HG02759 (cell line): Measurements from ENCODE around the gene LSM14A.
A peak's percentile ranks its signal among the peaks of the same experiment; 100 is the strongest.
"Not testable (repeated sequence)": the region's sequence is repeated elsewhere in the genome, so short reads cannot be mapped to it uniquely, and the experiment has no call there.

Experiments
- ATAC-seq: cut with Tn5 transposase; IDR thresholded peaks from one replicate; pipeline ENCODE4 v1.9.1; 2021; ENCODE audit warnings: mild to moderate bottlenecking, moderate library complexity; ENCODE audit not compliant: unreplicated experiment

LSM14A gene

GRCh38 chr19:34226036-34226435 is 53.7 kb downstream of the LSM14A start:
- no peak for ATAC-seq

DNA sequence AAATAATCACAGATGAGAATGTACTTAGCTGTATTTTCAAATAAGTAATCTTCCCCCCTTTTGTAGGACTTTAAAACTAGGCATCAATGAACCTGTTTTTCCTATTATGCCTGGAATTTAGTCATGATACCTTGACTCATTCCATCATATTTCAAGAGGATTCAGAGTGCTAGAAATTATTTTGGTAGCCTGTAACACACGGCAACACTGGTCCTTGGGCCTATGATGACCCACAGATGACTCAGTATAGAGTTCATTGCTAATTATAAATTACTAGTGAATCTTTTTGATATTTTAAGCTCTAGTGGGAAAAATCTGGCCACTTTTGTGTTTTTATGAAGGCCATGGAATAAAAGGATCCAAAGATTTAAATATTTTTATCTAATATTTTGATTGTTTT is 56.0 kb downstream of the LSM14A start:
- ATAC-seq, result no peak

DNA sequence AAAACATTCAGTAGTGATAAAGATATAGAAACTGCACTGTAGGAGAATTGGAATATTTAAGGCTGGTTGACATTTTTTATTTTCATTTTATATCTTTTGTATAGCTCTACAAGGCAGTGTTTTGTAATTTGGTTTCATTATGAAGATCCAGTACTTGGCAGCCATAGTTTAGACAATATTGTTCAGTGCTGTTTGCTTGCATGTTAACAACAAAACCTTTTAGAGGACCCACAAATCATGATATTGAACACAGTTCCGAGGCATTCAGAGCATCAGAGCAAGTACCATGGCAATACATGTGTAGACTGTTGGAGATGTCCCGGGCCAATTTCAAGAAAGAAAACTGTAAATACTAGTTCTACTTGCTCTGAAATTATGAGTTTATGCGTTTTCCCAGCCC is 56.5 kb downstream of the LSM14A start:
- no peak for ATAC-seq

DNA sequence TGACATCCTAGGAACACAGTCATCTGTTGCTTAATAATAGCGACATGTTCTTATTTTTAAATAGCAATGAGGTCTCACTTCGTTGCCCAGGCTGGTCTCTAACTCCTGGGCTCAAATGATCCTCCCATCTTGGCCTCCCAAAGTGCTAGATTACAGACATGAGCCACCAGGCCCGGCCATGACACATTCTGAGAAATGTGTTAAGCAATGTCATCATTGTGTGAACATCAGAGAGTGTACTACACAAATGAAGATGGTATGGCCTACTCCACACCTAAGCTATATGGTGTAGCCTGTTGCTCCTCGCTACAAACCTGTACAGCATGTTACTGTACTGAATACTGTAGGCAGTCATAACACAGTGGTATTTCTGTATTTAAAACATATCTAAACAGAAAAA is 57.4 kb downstream of the LSM14A start:
- no peak for ATAC-seq

GRCh38 chr19:34230820-34231219 is 58.5 kb downstream of the LSM14A start:
- ATAC-seq, result no peak

DNA sequence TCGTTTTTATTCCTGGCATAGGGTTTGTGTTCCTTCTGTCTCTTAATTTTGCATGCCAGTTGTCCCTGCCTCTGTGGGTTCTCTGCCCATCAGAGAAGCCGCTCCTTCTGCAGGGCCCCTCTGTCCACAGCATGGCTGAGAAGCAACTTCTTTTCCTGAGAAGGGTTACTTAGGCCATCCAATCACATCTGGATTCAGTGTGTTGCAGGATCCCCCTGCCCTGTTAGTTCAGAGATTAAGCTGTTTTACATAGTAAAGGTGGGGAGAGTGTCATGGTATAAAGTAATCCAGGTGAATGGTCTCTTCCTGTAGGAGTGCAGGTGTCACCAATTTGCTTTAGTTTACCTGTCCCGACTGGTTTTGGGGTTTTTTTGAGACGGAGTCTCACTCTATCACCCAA is 59.1 kb downstream of the LSM14A start:
- ATAC-seq, result no peak

GRCh38 chr19:34232566-34233481 is 60.5 kb downstream of the LSM14A start:
- no peak for ATAC-seq

GRCh38 chr19:34235425-34235940 is 63.2 kb downstream of the LSM14A start:
- no peak for ATAC-seq

- no peak for ATAC-seq
Measured at GRCh38 chr19:34236035-34236987, 64.0 kb downstream of the LSM14A start.

GRCh38 chr19:34237283-34237682 is 65.0 kb downstream of the LSM14A start:
- no peak for ATAC-seq

DNA sequence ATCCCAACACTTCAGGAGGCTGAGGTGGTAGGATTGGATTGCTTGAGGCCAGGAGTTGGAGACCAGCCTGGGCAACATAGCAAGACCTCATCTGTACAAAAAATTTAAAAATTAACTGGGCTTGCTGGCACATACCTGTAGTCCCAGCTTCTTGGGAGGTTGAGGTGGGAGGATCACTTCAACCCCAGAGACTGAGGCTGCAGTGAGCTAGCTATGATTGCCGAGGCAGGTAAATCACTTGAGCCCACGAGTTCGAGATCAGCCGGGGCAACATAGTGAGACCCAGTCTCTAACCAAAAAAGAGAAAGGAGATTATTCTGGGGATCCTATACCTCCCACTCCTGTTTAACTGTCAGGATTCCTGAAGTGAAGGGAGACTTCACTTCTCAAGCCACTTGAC is 65.6 kb downstream of the LSM14A start:
- ATAC-seq, result no peak

GRCh38 chr19:34241513-34242337 is 69.4 kb downstream of the LSM14A start:
- no peak for ATAC-seq

DNA sequence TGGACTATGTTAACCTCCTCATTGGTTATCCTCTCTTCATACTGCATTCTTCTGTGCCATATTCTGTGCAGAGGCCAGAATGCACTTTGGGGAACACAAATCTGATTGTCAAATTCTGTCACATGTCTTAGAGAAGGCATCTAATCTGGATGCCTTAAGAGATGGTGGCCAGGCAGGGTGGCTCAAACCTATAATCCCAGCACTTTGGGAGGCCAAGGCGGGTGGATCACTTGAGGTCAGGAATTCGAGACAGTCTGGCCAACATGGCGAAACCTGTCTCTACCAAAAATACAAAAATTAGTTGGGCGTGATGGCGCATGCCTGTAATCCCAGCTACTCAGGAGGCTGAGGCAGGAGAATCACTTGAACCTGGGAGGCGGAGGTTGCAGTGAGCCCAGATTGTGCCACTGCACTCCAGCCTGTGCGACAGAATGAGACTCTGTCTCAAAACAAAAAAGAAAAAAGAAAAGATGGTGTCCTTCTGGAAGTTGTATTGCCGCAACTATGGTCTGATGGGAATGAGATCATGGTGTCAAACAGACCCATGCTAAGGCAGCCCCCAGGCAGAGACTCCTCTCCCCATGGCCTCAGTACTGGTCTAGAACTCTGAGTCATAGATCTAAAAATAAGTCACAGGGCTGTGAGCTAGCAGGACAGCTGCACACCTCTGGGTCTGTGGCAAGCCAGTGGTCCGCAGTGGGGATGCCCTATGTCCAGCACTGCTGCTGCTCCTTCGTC is 71.0 kb downstream of the LSM14A start:
- peak; percentile 55 for ATAC-seq

- ATAC-seq, result peak; percentile 11
Measured at GRCh38 chr19:34243876-34244578, 71.7 kb downstream of the LSM14A start.

DNA sequence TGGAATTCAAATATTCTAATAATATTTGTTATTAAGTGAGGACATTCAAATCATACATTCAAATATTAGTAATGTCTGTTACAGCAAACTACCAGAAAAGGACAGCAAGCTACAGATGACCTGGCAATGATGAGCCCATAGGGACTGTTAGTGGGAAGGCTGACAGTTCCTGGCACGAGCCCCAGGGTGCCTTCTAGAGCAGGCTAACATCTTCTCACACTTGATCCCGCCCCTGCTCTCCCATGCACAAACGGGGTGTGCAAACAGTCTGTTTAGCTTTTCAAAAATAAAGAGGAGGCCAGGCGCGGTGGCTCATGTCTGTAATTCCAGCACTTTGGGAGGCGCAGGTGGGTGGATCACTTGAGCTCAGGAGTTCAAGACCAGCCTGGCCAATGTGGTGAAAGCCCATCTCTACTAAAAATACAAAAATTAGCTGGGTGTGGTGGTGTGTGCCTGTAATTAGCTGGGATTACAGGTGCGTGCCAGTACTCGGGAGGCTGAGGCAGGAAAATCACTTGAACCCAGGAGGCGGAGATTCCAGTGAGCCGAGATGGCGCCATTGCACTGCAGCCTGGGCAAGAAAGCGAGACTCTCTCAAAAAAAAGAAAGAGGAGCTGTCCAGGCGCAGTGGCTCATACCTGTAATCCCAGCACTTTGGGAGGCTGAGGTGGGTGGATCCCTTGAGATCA is 72.5 kb downstream of the LSM14A start:
- ATAC-seq, result no peak

DNA sequence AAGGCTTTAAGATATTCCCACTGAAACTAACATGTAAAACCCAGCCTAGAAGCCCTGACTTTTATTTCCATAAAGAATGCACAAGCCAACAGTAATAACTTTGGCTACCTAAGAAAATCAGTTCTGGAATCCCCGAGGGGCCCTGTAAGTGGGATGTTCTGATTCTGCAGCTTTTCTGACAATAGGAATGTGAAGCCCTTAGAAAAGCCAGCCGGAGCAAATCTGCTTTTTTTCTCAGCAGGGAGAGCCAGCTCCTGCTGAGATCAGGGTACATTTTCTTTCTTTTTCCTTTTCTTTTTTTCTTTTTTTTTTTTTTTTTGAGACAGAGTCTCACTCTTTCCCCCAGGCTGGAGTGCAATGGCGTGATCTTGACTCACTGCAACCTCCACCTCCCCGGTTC is 74.0 kb downstream of the LSM14A start:
- ATAC-seq, result no peak

DNA sequence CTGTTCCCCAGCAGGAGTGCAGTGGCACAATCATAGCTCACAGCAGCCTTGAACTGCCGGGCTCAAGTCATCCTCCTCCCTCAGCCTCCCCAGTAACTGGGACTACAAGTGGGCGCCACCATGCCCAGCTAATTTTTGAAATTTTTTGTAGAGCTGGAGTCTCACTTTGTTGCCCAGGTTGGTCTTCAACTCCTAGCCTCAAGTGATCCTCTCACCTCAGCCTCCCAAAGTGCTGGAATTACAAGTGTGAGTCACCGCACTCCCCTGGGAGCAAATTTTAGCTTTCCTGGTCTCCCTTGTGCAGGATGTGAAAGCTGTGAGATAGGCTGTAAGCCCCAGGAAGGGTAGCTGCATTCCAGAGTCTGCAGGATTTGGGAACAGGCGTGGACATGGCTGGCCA is 76.6 kb downstream of the LSM14A start:
- ATAC-seq, result no peak

- ATAC-seq, result not testable (repeated sequence)
Measured at GRCh38 chr19:34253167-34253566, 80.9 kb downstream of the LSM14A start.

DNA sequence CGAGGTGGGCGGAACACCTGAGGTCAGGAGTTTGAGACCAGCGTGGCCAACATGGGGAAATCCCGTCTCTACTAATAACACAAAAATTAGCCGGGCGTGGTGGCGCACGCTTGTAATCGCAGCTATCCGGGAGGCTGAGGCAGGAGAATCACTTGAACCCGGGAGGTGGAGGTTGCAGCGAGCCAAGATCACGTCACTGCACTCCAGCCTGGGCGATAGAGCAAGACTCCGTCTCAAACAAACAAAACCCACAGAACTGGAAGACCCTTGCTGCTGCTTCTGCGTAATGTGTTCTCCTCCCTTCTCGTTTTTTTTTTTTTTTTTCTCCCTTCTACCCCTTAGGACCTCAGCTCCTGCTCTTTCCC is 81.4 kb downstream of the LSM14A start:
- ATAC-seq, result not testable (repeated sequence)
